NCI-H1092 treated with DMSO at 0.1 percent for 48 hours (cell line): Measurements from ENCODE around the gene CRABP2.

Source experiments
- DNase-seq: peaks from one replicate; lab custom pipeline; 2025; lab: John Stamatoyannopoulos, UW

The CRABP2 gene

GRCh38 chr1:156741481-156741983, 36.1 kb upstream of the CRABP2 start:
- no peak for DNase-seq

GRCh38 chr1:156740741-156741480, 35.5 kb upstream of the CRABP2 start, which contains the start of gene MRPL24:
Gene MRPL24 (minus strand): TSS chr1:156741088. CDS start chr1:156738704, 2,384 bp downstream.
- peak; percentile 100 for DNase-seq

GRCh38 chr1:156740237-156740740, 34.9 kb upstream of the CRABP2 start:
- no peak for DNase-seq

- DNase-seq, result no peak
These were observed 33.5 kb upstream of the CRABP2 start for GRCh38 chr1:156738916-156739315.

- no peak for DNase-seq
These were observed 33.0 kb upstream of the CRABP2 start for GRCh38 chr1:156738407-156738806.

GRCh38 chr1:156733989-156734584, 28.7 kb upstream of the CRABP2 start:
- DNase-seq, result no peak

- peak; percentile 98 for DNase-seq
These were observed 23.4 kb upstream of the CRABP2 start, which contains the start of gene ISG20L2 for GRCh38 chr1:156728599-156729462. Gene ISG20L2 (minus strand): TSS chr1:156728766. CDS start chr1:156727652, 1,114 bp downstream.

- peak; percentile 87 for DNase-seq
These were observed 22.7 kb upstream of the CRABP2 start, which contains the start of gene METTL25B for GRCh38 chr1:156727926-156728598. Gene METTL25B (plus strand): TSS chr1:156728469. CDS start chr1:156729105, 636 bp downstream.

GRCh38 chr1:156727492-156727891, 22.1 kb upstream of the CRABP2 start:
- DNase-seq, result no peak

- peak; percentile 17 for DNase-seq
These were observed 21.3 kb upstream of the CRABP2 start for GRCh38 chr1:156726549-156727226.

GRCh38 chr1:156725683-156726280, 20.4 kb upstream of the CRABP2 start:
- DNase-seq, result peak; percentile 86

- DNase-seq, result no peak
These were observed 16.2 kb upstream of the CRABP2 start for GRCh38 chr1:156721535-156721934.

- DNase-seq, result no peak
These were observed 15.7 kb upstream of the CRABP2 start for GRCh38 chr1:156721131-156721530.

- DNase-seq, result no peak
These were observed 12.0 kb upstream of the CRABP2 start for GRCh38 chr1:156717351-156717750.

- no peak for DNase-seq
These were observed 9.4 kb upstream of the CRABP2 start for GRCh38 chr1:156714830-156715229.

- DNase-seq, result no peak
These were observed 7.2 kb upstream of the CRABP2 start for GRCh38 chr1:156712626-156713025.

GRCh38 chr1:156711011-156711817, 5.8 kb upstream of the CRABP2 start:
- DNase-seq, result no peak

- peak; percentile 65 for DNase-seq
These were observed 4.5 kb upstream of the CRABP2 start for GRCh38 chr1:156709757-156710489.

GRCh38 chr1:156709031-156709430, 3.6 kb upstream of the CRABP2 start:
- no peak for DNase-seq
